DMS114 treated with DMSO at 0.1 percent for 48 hours (cell line): Measurements from ENCODE around the gene PLAC8L1.

Experiments used
- DNase-seq: peaks from one replicate; lab custom pipeline; 2025; ENCODE audit not compliant: unreplicated experiment; lab: John Stamatoyannopoulos, UW

Gene PLAC8L1

GRCh38 chr5:146047396-146047795 lies 58.0 kb downstream of the PLAC8L1 start:
- DNase-seq, result no peak

GRCh38 chr5:146043722-146044121 lies 61.7 kb downstream of the PLAC8L1 start:
- no peak for DNase-seq

- DNase-seq, result no peak
These were observed 62.6 kb downstream of the PLAC8L1 start for GRCh38 chr5:146042628-146043279.

DNA sequence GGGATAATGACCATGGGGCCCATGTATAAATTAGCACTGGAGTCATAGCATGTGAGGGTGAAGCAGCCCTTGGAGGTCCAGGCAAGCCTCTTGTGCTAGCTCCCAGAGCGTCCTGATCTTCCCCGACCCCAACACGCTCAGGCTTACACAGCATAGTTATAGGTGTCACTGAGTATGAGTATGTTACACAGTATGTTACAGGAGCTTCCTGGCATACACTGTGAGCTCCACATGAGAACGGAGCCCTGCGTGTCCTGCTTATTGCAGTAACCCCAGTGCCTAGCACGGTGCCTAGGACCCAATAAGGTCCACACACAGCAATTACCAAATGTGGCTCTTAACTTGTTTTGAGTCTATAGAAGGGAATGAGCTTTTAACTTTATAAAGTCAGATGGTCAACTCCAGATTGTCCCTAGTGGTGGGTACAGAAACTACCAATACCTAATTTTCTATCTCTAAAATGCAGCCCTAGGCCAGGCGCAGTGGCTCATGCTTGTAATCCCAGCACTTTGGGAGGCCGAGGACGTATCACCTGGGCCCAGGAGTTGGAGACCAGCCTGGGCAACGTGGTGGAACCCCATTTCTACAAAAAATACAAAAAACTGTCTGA lies 64.1 kb downstream of the PLAC8L1 start:
- DNase-seq, result peak; percentile 11

DNA sequence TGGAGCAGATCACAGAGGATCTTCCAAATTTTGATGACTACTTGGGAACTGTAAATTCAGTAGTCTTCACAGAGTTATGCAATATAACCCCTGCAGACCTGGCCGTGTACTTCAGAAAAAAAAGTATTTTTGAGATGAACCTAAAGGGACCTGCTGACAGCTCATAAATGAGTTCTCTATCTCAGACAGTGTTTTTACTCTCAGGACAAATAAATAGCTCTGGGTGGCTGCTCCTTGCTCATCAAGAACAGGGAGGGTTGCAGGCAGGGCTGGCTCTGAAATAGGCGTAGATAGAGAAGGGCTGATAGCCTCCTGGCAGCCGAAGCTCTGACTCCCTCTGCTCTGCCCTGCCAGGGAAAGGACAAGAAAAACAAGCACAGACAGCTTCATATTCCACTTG lies 64.8 kb downstream of the PLAC8L1 start:
- no peak for DNase-seq

GRCh38 chr5:146039420-146039819 lies 66.0 kb downstream of the PLAC8L1 start:
- no peak for DNase-seq

DNA sequence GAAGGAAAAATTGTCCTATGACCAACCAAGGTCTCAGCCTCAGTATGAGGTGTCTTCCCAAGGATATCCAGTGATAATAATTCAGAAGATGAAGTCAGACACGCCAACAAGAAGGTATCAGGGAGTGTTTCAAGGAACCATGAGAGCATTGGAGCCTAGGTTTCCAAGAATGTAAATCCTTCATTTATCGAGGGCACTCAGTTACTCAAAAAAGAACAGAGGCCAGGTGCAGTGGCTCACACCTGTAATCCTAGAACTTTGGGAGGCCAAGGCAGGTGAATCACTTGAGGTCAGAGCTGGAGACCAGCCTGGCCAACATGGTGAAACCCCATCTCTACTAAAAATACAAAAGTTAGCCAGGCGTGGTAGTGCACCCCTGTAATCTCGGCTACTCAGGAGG lies 70.8 kb downstream of the PLAC8L1 start:
- DNase-seq, result no peak
